Measurements from ENCODE around the gene MYO5C. TPM values are rescaled to one million over a fixed set of nuclear protein-coding genes. Genes with fewer than 3 reads are reported as not detected.
A peak's percentile ranks its signal among the peaks of the same experiment; 100 is the strongest.

Gene MYO5C
- total RNA-seq, 1 experiment from 2014 or later, result 28.2 TPM

- H3K9me3 ChIP-seq (ENCODE audit: control insufficient read depth, insufficient read depth, low read depth, low read length), result no peaks in the 10 kb centered on the region
- CTCF ChIA-PET, result no interaction called here
- H3K4me1 ChIP-seq (ENCODE audit: control insufficient read depth, insufficient read depth, low read length), result peaks cover 64% of the 10 kb centered on the region
- intact Hi-C loops (cut with micrococcal nuclease; ENCODE audit: unreplicated experiment), result no loop called here
- in situ Hi-C loops (cut with HindIII; ENCODE audit: low pct_unique_long_range_greater_than_20kb, low sequenced_read_pairs), result no loop called here
- POLR2A ChIA-PET, result interaction anchor here (0.6 kb wide), 1 partner anchor 295 kb away, joined by 5 read pairs; no protein-coding TSS in a partner anchor
- ATAC-seq, result no peak
- H3K36me3 ChIP-seq (ENCODE audit: control insufficient read depth, insufficient read depth, low read length), result no peaks in the 10 kb centered on the region
- no peak for DNase-seq (ENCODE audit: low read depth, low spot score)
- no peak overlapping the region for H3K4me3 ChIP-seq (ENCODE audit: low read depth in 2 of 2, low read length in 2 of 2)
- BruUV-seq (replicated peaks), result no TSS peak
- H3K27ac ChIP-seq (ENCODE audit: low read length), result peak overlapping the region; percentile 13; the same call in 1 of the 2 replicates
- no peaks in the 10 kb centered on the region for H3K27me3 ChIP-seq (ENCODE audit: control insufficient read depth, insufficient read depth, low read length)
- TF ChIP-seq POLR2AphosphoS5 (IDR thresholded peaks at IDR 0.05; ENCODE audit: low read depth, low read length) (no peak), REST (IDR thresholded peaks at IDR 0.05; ENCODE audit: insufficient read depth in 1 of 2, low read depth in 2 of 2, low read length in 1 of 2) (no peak), SIN3A (IDR thresholded peaks at IDR 0.05; ENCODE audit: borderline replicate concordance, insufficient read depth, low read depth, low read length) (no peak), TCF7L2 (IDR thresholded peaks at IDR 0.05; ENCODE audit: low read depth, low read length) (no peak)
- TF ChIP-seq, protein P1, sequence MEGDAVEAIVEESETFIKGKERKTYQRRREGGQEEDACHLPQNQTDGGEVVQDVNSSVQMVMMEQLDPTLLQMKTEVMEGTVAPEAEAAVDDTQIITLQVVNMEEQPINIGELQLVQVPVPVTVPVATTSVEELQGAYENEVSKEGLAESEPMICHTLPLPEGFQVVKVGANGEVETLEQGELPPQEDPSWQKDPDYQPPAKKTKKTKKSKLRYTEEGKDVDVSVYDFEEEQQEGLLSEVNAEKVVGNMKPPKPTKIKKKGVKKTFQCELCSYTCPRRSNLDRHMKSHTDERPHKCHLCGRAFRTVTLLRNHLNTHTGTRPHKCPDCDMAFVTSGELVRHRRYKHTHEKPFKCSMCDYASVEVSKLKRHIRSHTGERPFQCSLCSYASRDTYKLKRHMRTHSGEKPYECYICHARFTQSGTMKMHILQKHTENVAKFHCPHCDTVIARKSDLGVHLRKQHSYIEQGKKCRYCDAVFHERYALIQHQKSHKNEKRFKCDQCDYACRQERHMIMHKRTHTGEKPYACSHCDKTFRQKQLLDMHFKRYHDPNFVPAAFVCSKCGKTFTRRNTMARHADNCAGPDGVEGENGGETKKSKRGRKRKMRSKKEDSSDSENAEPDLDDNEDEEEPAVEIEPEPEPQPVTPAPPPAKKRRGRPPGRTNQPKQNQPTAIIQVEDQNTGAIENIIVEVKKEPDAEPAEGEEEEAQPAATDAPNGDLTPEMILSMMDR (IDR thresholded peaks at IDR 0.05), result no peak
Observed at GRCh38 chr15:52290329-52290728, 5.3 kb downstream of the MYO5C start.

DNA sequence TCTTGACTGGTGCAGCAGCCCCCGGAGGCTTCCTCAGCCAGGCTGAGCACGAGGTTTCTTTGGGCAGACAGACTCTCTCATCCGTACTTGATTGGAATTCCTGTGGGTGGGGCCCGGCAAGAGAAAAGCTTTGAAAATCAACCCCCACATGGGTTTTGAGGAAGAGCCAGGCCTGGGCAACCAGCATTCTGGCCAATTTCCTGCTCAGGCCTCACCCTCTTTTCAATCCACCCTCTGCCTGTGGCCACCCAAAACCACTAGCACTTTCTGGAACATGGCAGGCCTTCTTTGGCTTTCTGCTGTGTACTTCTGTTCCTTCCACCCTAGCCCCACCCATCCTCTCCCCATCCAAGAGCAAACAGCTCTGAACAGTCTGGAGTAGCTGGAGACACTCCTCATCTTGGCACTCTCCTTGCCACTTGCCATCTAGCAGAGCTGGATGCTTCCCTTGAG, 5.9 kb downstream of the MYO5C start:
- Histone ChIP-seq H3K4me1 (ENCODE audit: control insufficient read depth, insufficient read depth, low read length) (peaks cover 60% of the 10 kb centered on the region), H3K27me3 (ENCODE audit: control insufficient read depth, insufficient read depth, low read length) (no peaks in the 10 kb centered on the region), H3K4me3 (ENCODE audit: low read depth in 2 of 2, low read length in 2 of 2) (no peak overlapping the region), H3K36me3 (ENCODE audit: control insufficient read depth, insufficient read depth, low read length) (no peaks in the 10 kb centered on the region), H3K27ac (ENCODE audit: low read length) (peak overlapping the region; percentile 92), H3K9me3 (ENCODE audit: control insufficient read depth, insufficient read depth, low read depth, low read length) (no peaks in the 10 kb centered on the region)
- ATAC-seq, result no peak
- BruUV-seq (replicated peaks), result no TSS peak
- no peak for DNase-seq (ENCODE audit: low read depth, low spot score)
- TF ChIP-seq, protein P1 (IDR thresholded peaks at IDR 0.05), result no peak
- TF ChIP-seq REST (IDR thresholded peaks at IDR 0.05; ENCODE audit: insufficient read depth in 1 of 2, low read depth in 2 of 2, low read length in 1 of 2), result no peak
- intact Hi-C loops (cut with micrococcal nuclease; ENCODE audit: unreplicated experiment), result no loop called here
- ChIA-PET CTCF (no interaction called here), POLR2A (no interaction called here)
- in situ Hi-C loops (cut with HindIII; ENCODE audit: low pct_unique_long_range_greater_than_20kb, low sequenced_read_pairs), result no loop called here

Data from Panc1 (cell line).